ENCODE data around the gene CHFR.

- TF ChIP-seq CTCF (IDR thresholded peaks at IDR 0.05) = no peak
- TF ChIP-seq POLR2A (IDR thresholded peaks at IDR 0.05) = no peak
These were observed 68.8 kb downstream of the CHFR start for GRCh38 chr12:132818562-132818961.

All from testis (tissue), 2 donors.